Progenitor cell of endocrine pancreas (in vitro differentiated cells): ENCODE results near the gene DGKZ. TPM values are rescaled to one million over a fixed set of nuclear protein-coding genes. Genes with fewer than 3 reads are reported as not detected.

Experiments used
- DNase-seq: peaks from one replicate; pipeline ENCODE4 v3.0.0; 2021; ENCODE audit warnings: low spot score; ENCODE audit not compliant: unreplicated experiment
- H3K27ac Mint-ChIP-seq: 2 replicates; pipeline ENCODE4 v1.8.0; 2021; ENCODE audit warnings: mild to moderate bottlenecking, moderate library complexity, mixed read lengths
- H3K27me3 Mint-ChIP-seq: 2 replicates; pipeline ENCODE4 v1.8.0; 2021; ENCODE audit warnings: mixed read lengths
- H3K36me3 Mint-ChIP-seq: 2 replicates; pipeline ENCODE4 v1.8.0; 2022; ENCODE audit warnings: mixed read lengths; ENCODE audit not compliant: insufficient read depth
- H3K4me1 Mint-ChIP-seq: 2 replicates; pipeline ENCODE4 v1.8.0; 2021; ENCODE audit warnings: low read depth, mixed read lengths
- H3K4me3 Mint-ChIP-seq: 2 replicates; pipeline ENCODE4 v1.8.0; 2021; ENCODE audit warnings: low read depth, mild to moderate bottlenecking, moderate library complexity, mixed read lengths
- H3K9me3 Mint-ChIP-seq: 2 replicates; pipeline ENCODE4 v1.8.0; 2021; ENCODE audit warnings: low read depth, mixed read lengths
- total RNA-seq: library from RNA; stranded (reverse); gene quantifications from 2 replicates; pipeline ENCODE4 v1.2.1, GENCODE V29; 2021
- TF ChIP-seq, protein P1 (sequence below): fragments of 200-600 bp; sonication (generic); IDR thresholded peaks from one replicate; pipeline ENCODE4 v1.5.0; 2021; ENCODE audit warnings: antibody characterized with exemption, mild to moderate bottlenecking; ENCODE audit not compliant: unreplicated experiment

DGKZ gene
- total RNA-seq, 1 donor from 2014 or later: 58.3 TPM

DNA sequence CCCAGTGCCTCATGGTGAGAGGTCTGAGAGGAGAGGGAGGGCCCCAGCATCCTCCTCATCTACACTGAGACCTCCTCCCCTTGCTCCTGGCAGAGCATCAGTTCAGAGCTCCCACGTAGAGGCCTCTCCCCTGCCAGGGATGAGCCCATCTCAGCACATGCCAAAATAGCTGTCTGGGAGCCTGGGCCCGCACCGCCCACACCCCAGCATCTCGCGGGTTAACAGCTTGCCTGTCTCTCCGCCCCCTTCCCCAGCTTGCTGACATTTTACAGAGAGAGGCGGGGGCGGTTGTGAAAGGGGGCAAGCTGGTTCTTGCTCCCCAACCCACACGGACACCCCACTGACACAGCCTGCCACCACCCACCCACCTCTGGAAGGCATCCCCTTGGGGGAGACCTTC, 6.4 kb downstream of the DGKZ start:
- TF ChIP-seq, protein P1, sequence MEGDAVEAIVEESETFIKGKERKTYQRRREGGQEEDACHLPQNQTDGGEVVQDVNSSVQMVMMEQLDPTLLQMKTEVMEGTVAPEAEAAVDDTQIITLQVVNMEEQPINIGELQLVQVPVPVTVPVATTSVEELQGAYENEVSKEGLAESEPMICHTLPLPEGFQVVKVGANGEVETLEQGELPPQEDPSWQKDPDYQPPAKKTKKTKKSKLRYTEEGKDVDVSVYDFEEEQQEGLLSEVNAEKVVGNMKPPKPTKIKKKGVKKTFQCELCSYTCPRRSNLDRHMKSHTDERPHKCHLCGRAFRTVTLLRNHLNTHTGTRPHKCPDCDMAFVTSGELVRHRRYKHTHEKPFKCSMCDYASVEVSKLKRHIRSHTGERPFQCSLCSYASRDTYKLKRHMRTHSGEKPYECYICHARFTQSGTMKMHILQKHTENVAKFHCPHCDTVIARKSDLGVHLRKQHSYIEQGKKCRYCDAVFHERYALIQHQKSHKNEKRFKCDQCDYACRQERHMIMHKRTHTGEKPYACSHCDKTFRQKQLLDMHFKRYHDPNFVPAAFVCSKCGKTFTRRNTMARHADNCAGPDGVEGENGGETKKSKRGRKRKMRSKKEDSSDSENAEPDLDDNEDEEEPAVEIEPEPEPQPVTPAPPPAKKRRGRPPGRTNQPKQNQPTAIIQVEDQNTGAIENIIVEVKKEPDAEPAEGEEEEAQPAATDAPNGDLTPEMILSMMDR: no peak
- Mint-ChIP-seq H3K4me1 (peaks cover 19% of the 10 kb centered on the region), H3K27ac (no peak overlapping the region), H3K27me3 (no peaks in the 10 kb centered on the region), H3K36me3 (no peaks in the 10 kb centered on the region), H3K4me3 (no peak overlapping the region), H3K9me3 (no peaks in the 10 kb centered on the region)
- no peak for DNase-seq

- TF ChIP-seq, protein P1: no peak
- Mint-ChIP-seq H3K4me1 (peaks cover 14% of the 10 kb centered on the region), H3K9me3 (no peaks in the 10 kb centered on the region), H3K4me3 (no peak overlapping the region), H3K27me3 (no peaks in the 10 kb centered on the region), H3K36me3 (no peaks in the 10 kb centered on the region), H3K27ac (no peak overlapping the region)
- no peak for DNase-seq
Measured at GRCh38 chr11:46356924-46357482, 9.7 kb downstream of the DGKZ start.

- DNase-seq: no peak
- no peaks in the 10 kb centered on the region for H3K9me3 Mint-ChIP-seq
- H3K27ac Mint-ChIP-seq: peak overlapping the region; percentile 92
- no peaks in the 10 kb centered on the region for H3K36me3 Mint-ChIP-seq
- H3K4me3 Mint-ChIP-seq: no peak overlapping the region
- TF ChIP-seq, protein P1: no peak
- H3K4me1 Mint-ChIP-seq: peaks cover 14% of the 10 kb centered on the region
- H3K27me3 Mint-ChIP-seq: no peaks in the 10 kb centered on the region
Measured at GRCh38 chr11:46357483-46357936, 10.2 kb downstream of the DGKZ start.

- no peaks in the 10 kb centered on the region for H3K36me3 Mint-ChIP-seq
- H3K4me3 Mint-ChIP-seq: no peak overlapping the region
- TF ChIP-seq, protein P1: no peak
- H3K9me3 Mint-ChIP-seq: no peaks in the 10 kb centered on the region
- DNase-seq: no peak
- peaks cover 12% of the 10 kb centered on the region for H3K4me1 Mint-ChIP-seq
- no peaks in the 10 kb centered on the region for H3K27me3 Mint-ChIP-seq
- H3K27ac Mint-ChIP-seq: no peak overlapping the region
Measured at GRCh38 chr11:46359953-46360352, 12.7 kb downstream of the DGKZ start.

DNA sequence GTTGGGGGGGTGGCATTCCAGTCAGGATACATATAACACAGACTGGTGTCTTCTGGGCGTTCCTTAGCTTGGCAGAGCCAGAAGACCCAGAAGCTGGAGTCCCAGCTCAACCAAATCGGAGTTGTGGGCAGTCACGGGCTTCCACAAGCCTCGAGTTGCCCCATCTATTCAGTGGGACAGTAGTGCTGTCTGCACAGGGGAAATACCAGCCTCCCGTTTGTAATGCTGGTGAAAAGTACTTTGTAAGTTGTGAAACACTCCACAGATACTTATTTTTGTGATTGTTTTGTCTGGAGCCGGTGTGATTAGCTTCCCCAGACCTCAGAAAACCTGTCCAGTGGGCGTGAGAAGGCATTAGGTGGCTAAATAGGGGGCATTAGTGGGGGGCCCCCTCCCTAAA, 13.6 kb downstream of the DGKZ start:
- Mint-ChIP-seq H3K27me3 (no peaks in the 10 kb centered on the region), H3K4me3 (no peak overlapping the region), H3K27ac (peak overlapping the region; percentile 67), H3K9me3 (no peaks in the 10 kb centered on the region), H3K36me3 (no peaks in the 10 kb centered on the region), H3K4me1 (peaks cover 12% of the 10 kb centered on the region)
- TF ChIP-seq, protein P1: no peak
- DNase-seq: no peak
